NCI-H2227 (cell line): ENCODE data around the gene SPATA17.

Experiments
- DNase-seq: peaks from one replicate; lab custom pipeline; 2025; ENCODE audit not compliant: unreplicated experiment; lab: John Stamatoyannopoulos, UW

Gene SPATA17

DNA sequence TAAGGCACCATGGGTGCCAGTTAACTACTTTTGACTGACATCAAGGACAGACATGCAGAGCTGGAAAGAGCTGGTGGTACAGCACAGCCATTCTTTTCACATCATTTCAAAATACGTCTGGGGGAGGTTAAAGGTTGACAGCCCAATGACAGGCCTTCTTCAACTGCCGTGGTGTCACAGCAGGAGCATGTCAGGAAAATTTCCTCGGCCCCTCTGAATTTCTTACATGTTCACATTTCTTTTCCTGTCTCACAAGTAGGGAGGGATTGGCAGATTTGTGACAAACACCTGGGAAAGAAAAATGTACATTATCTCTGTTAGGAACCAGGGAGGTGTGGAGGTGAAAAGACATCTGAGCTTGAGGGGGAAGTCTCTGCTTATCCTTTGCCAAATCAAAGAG, 279.1 kb downstream of the SPATA17 start:
- DNase-seq: peak; percentile 22

DNA sequence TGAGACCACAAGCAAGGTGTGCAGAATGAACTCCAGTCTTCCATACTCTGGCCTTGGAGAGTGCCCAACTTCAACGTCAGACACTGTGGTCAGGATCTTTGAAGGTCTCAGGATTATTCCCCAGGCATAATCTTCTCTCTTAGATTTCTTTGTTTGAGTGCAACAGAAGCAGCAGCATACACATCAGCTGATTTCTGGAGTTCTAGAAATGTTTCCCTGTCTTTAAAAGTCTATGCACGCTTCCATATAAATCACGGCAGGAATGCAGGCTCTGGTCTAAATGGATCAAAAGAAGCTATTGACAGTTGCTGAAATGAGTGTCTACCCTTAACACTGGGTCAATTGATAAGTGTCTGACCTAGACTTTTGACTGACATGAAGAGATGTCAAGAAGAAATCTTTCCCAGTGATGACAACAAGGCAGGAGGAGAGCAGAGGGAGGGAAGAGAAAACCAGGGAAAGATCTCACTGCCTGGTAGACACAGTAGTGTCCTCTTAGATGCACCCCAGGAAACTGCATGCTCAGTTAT, 279.7 kb downstream of the SPATA17 start:
- no peak for DNase-seq

DNA sequence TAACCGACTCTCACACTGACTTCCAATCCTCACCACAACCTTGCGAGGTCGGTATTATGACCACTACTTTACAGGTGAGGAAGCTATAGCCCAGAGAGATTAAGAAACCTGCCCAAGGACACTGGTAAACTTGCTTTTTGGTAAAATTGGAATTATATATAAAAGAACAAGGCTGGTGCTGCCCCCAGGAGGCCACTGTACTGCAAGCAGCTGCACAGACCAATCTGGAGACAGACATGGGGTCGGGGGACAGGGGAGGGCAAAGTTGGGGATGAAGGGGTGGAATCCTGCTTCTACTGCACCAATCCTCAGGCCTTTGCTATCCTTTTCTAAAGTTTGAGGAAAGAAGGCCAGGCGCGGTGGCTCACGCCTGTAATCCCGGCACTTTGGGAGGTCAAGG, 280.8 kb downstream of the SPATA17 start:
- DNase-seq: no peak

DNA sequence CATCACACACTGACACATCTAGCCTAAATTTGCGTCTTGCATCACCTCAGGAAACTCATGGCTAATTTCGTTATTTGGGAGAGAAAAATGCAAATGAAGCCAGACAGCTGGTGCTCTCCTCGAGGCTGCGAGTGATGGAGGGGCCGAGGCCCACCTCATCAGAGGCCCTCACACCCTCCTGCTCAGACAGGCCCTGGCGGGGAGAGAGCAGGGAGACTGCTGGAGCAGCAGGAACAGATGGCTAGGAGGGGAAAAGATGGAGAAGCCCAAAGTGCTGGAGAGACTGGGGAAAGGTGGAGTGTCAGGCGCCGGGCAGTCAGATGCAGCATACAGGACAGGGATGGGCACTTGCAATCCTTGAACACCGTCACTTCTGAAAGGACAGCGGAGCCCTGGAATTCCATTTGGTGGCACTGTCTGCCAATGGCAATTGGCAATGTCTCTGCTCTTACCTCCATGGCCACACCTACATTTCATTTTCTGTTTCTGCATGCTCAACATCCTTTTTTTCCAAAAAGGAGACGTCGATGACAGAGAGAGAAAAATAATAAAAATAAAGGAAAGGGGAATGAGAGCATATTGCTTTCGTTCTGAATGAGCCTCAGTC, 286.2 kb downstream of the SPATA17 start:
- DNase-seq: no peak

DNA sequence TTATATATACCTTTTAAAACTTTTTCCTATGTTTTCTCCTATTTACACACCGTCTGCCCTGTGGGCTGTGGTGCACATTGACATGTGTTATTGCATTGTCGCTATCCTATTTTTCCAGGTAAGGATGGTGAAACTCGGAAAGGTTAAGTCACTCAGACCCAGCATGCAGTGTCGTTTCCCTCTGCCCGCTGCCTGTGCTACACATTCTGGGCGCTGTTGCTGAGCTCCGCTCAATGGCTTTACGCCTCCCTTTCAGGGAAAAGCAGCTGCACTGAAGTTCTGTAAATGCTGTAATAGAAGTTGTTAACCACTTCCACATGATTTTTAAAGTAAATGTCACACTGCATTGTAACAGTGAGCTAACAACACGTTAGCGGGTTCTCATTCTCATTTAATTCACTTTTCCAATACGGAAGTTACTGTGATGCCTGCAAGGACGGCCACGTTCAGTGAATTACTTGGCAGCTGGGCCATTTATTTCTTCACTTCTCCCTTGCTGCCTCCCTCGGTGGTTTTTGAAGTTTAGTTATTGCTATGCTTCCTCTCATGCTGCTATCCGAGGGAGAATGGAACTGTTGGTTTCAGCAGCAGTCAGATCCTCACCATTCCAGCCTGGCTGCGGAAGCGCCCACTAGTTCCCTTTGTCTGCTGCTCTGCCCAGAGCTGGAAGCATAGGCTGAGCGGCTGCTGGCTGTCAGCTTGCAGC, 288.7 kb downstream of the SPATA17 start:
- peak; percentile 34 for DNase-seq
